GM19468 (cell line): Measurements from ENCODE around the gene TUBB4A.

ENCODE experiments used
- ATAC-seq: cut with Tn5 transposase; IDR thresholded peaks from one replicate; pipeline ENCODE4 v1.9.1; 2021; ENCODE audit warnings: mild to moderate bottlenecking, moderate library complexity, moderate number of reproducible peaks; ENCODE audit not compliant: unreplicated experiment; ENCODE audit errors: extremely low read depth

The TUBB4A gene

GRCh38 chr19:6499052-6499790, 2.9 kb downstream of the TUBB4A start:
- no peak for ATAC-seq

DNA sequence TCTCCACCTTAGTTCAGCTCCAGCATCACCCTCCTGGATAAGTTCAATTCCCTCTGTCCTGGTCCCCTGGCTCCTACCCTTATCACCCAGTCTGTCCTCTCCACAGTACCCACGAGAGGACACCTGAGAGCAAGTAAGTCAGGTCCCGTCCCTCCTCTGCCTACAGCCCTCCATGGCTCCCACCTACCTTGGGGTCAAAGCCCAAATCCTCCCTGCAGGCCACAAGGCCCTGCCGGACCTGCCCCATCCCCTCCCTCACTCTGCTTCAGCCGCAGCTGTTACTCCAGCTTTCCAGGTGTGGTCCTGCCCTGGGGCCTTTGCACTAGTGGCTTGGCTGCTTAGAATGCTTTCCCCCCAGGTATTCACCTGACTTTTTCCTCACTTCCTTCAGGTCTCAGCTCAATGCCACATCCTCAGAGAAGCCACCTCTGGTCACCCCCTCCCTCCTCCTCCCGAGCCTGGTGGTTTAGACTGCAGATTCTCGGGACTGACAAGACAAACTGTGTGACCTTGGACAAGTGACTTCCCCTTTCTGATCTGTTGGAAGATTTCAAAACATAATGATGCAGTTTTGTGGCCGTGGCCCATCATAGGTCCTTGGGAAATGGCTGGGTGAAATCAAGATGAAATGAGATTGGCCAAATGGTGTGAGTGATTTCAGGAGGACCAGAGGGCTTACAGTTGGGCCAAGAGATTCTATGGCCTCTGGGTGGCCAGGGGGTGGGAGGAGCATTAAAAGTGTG, 3.6 kb downstream of the TUBB4A start:
- no peak for ATAC-seq

- ATAC-seq, result no peak
These were observed 6.2 kb downstream of the TUBB4A start for GRCh38 chr19:6495947-6496346.

DNA sequence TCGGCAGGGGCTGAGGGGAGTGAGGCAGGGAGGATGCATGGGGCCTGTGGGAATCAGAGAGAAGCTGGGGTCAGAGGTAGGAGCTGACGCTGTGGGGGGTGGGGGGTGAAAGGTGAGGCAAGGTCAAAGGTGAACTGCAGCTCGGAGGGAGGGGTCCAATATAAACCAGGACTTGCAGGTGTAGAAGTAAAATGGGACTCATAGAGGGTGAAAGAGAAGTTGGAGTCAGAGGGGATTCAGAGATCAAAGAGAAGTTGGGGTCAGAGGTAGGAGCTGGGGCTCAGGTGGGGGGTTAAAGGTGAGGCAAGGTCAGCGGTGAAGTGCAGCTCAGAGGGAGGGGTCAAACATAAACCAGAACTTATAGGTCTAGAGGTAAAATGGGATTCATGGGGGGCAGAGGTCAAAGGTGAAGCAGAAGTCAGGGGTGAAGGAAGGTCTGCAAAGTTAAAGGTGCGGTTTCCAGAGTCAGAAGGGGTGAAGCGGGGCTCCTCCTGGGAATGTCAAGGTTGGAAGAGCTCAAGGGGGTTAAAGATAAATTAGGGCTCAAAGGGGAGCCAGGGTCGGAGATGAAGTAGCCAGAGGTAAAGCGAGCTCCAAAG, 7.6 kb downstream of the TUBB4A start:
- ATAC-seq, result no peak

DNA sequence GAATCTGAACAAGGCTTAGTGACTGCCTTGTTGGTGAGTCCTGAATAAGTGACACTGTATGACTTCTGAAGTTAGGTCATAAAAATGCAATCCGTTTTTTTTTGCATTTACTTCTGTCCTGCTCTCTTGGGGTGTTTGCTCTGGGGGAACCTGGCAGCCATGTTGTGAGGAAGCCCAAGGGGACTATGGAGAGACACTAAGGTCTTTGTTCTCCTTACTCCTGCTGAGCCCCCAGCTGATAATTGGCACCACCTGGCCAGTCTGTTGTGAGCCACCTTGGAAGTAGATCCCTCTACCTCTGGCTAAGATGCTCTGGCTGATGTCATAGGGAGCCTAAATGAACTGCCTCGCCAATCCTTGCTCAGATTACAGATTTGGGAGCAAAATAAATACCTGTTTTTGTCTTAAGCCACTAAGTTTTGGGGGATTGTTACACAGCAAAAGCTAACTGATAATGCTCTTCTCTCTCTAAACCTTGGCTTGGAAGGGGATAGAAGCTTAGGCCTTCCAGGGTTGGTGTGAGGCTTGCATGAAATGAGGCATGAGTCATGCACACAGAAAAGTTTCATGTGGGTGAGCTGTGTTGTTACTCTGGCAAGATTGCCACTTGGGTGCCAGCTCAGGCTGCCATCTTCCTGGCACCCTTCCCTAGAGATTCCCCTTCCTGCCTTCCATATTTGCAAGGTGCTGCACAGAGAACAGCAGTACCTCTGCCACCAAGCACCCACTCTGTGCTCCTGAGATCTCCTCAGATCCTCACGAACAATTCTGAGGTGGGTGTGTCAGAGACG, 10.1 kb downstream of the TUBB4A start:
- ATAC-seq, result no peak

- no peak for ATAC-seq
These were observed 12.0 kb downstream of the TUBB4A start for GRCh38 chr19:6490134-6490533.

DNA sequence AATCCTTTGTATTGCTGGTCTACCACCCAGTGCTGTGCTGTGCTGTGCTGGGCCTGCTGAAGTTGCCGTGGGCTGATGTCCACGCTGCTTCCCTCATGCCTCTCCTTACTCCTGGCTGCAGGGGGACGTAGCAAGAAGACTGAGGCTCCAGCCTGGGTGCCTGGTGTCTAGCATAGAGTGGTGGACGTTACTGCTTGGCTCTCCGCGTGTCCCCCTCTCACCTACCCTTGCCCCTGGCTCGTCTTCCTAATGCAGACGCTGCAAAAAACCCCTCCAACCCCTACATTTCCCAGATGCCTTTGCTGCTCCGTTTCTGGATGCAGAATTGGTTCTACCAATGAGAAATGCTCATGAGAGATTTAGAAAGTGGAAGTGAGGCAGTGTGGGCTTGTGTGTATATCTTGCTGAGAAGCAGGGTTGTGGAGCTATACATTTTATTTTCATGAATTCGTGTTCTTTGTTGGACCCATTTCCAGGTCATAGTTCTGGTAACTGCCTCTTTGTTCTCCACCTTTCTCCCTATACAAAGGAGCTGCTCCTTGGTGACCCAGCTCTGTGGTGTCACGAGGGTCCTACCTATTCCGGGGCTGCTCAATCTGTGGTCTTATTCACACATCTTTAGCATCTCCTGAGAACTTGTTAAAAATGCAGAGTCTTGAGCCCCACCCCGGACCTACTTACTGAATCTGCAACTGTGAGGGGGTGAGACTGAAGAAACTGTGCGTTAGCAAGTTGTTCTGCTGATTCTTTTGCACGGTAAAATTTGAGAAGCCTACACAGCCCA, 12.6 kb downstream of the TUBB4A start:
- ATAC-seq, result no peak

DNA sequence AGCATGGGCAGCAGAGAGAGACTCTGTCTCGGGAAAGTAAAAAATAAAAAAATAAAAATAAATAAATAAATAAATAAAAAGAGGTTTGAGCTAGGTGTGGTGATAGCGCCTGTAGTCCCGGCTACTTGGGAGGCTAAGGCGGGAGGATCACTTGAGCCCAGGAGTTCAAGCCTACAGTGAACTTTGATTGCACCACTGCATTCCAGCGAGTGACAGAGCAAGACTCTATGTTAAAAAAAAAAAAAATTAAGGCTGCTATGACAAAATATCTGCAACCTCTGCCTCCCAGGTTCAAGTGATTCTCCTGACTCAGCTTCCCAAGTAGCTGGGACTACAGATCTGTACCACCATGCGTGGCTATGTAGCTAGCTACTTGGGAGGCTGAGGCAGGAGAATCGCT, 17.3 kb downstream of the TUBB4A start:
- no peak for ATAC-seq

GRCh38 chr19:6484230-6484629, 17.9 kb downstream of the TUBB4A start:
- no peak for ATAC-seq

DNA sequence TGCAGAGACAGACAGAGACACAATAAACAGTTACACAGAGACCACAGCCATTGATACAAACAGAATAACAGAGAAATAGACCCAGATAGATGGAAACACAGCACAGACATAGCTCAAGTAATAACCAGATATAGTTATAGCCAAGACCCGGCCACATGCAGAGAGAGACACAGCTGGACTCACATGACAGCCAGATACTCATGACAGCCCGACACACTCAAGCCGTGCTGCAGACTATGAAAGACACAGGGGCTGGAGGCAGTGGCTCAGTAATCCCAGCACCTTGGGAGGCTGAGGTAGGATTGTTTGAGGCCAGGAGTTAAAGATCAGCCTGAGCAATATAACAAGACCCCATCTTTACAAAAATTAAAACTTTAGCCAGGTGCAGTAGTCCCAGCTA, 18.9 kb downstream of the TUBB4A start:
- ATAC-seq, result no peak

GRCh38 chr19:6482343-6482686, 19.8 kb downstream of the TUBB4A start:
- no peak for ATAC-seq

DNA sequence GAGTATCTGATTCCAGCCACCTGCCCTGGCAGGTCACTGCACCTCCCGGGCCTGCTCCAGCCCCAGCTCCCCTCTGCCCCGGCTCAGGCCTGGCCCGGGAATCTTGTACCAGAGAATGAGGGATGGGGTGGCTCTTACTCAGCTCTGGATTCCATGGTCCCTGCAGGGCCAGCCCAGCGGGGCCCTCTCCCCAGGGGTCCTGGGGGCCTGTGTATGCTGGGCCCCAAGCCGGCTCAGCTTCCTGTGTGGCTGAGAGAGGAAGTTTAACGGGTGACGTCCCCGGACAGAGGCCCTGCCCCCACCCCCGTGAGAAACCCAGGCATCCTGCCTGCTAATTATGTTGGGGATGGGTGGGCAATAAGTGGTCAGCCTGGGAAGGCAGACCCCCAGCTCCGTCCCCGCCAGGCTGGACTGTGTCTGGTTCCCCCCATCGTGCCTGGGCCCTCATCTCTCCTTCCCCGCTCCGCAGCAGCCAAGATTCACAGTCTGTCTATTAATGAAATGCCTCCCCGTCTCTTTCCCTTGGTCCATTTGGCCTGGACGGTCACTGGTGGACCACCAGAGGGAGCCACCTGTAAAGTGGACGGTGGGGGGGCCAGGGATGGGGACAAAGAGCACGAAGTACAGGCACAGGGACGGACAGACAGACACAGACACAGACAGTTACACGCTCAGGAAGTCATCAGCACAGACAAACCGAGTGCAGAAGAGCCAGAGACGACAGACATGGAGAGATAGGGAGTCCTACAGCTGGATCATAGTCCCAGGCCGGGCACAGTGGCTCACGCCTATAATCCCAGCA, 20.4 kb downstream of the TUBB4A start, which contains the start of gene DENND1C:
TSS of gene DENND1C (minus strand) at position 247 of the 802 bp plus-strand sequence. CDS start at position 155, 92 bp downstream.
- peak; percentile 32 for ATAC-seq

DNA sequence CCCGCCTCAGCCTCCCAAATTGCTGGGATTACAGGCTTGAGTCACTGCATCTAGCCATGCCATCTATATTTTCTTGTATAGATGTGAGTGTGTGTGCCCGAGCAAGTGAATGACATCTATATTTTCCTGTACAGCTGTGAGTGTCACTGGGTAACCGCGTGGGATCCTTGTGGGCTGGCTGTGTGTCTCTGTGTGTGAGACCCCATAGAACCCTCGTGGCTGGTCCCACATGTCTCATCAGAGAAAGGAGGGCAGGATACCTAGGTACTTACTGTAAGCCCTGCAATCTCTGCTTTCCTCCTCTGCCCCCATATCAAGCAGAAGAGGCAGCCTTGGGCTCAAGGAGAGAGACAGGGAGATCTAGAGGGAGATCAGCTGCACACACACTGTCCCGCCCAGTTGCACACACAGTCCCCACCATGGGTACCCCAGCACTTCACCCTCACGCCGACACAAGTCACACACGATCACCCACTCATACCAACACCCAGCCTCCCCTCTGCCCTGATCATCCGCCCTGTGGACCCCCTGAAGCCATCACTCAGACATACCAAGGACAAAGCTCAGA, 21.2 kb downstream of the TUBB4A start:
- no peak for ATAC-seq

GRCh38 chr19:6479836-6480398, 22.2 kb downstream of the TUBB4A start:
- no peak for ATAC-seq

GRCh38 chr19:6478815-6479214, 23.3 kb downstream of the TUBB4A start:
- ATAC-seq, result no peak

DNA sequence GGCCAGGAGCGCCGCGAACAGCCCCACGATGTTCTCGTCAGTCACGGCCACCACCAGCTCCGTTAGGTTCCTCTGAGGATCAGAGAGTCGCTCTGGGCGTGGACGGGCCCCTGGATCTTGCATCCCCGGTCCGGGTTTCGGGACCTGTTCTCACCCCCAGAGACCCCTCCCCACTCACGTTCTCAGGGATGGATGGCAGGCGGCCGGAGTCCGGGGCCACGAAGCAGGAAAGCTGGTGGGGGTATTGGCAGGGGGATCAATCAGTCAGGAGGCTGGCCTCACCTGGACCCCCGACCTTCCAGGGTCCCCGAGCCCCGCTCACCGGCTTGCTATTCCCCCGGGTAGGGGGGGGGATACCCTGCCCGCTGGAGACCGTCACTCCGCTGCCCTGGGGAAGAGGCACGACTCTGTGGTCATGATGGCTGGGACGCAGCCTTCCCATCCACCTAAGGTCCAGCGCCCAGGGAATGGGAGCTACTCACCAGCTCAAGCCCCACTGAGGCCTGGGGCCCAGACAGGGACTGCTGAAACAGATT, 25.1 kb downstream of the TUBB4A start:
- no peak for ATAC-seq

DNA sequence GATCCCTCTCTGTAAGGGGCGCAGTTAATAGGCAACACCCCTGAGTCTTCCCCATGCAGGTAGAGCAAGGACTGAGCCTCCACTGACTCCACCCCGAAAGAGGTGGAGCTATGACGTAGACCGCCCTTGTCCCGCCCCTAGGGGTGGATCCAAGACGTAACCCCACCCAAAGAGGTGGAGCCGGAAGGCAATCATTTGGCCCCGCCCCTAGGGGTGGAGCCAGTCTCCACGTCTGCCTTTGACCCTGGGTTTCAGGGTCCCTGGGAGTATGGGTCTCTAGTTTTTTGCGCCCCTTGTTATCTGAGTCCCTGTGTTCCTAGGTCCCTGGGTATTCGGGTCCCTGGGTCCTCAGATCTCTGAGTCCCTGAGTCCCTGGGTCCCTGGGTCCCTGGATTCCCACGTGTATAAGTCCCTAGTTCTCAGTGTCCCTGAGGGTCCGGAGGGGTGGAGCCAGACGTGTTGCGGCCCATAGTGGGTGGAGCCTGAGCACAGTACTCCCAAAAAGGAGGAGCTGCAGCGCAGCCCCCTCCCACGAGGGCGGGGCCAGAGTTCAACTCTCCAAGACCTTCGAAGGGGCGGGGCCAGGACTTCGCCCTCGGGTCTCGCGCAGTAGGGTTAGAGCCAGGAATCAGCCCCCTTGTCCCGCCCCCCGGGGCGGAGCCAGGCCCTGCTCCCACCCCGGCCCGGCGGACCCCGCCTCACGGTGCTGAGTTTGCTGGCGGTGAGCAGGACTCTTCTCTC, 25.8 kb downstream of the TUBB4A start:
- no peak for ATAC-seq
